Right atrium auricular region (tissue), 2 donors: ENCODE measurements around the gene TNRC6C. TPM values are rescaled to one million over a fixed set of nuclear protein-coding genes. Genes with fewer than 3 reads are reported as not detected.
A peak's percentile ranks its signal among the peaks of the same experiment; 100 is the strongest.
"Not testable (repeated sequence)": the region's sequence is repeated elsewhere in the genome, so short reads cannot be mapped to it uniquely, and the experiment has no call there.

Source experiments
- DNase-seq: peaks from one replicate; pipeline ENCODE4 v3.0.0-alpha.2; 2019; ENCODE audit warnings: low spot score
- H3K27ac ChIP-seq, 2 donors: fragments of 200-600 bp; sonication (generic); 1 replicate in 1 of 2; 2 replicates in 1 of 2; pipeline ENCODE4 v1.5.1; 2016 to 2019
- H3K27me3 ChIP-seq, 2 donors: fragments of 200-600 bp; sonication (generic); one replicate each; pipeline versions ENCODE4 v1.5.1 to v1.6.0; 2017 to 2019
- H3K36me3 ChIP-seq: fragments of 200-600 bp; sonication (generic); one replicate; pipeline ENCODE4 v1.5.1; 2016
- H3K4me1 ChIP-seq, 2 donors: fragments of 200-600 bp; sonication (generic); one replicate each; pipeline versions ENCODE4 v1.5.1 to v1.6.0; 2017 to 2019
- H3K4me3 ChIP-seq, 2 donors: fragments of 200-600 bp; sonication (generic); 1 replicate in 1 of 2; 2 replicates in 1 of 2; pipeline ENCODE4 v1.5.1; 2017 to 2019; ENCODE audit warnings: mild to moderate bottlenecking in 1 of 2, moderate library complexity in 1 of 2
- H3K9me3 ChIP-seq, 2 donors: fragments of 200-600 bp; sonication (generic); one replicate each; pipeline ENCODE4 v1.5.1; 2019
- total RNA-seq, 2 donors: library from RNA; depleted of rRNA; stranded (reverse); fragments of >200 nt; gene quantifications; one replicate each; pipeline ENCODE4 v1.1.0, GENCODE V29; 2016
- TF ChIP-seq, protein P1 (sequence below), 2 donors: fragments of 200-600 bp; sonication (generic); IDR thresholded peaks; one replicate each; pipeline ENCODE4 v1.5.1; 2019; ENCODE audit warnings: antibody characterized with exemption in 2 of 2

TNRC6C gene
- total RNA-seq, 2 donors from 2014 or later: 8.7 to 13.0 TPM

GRCh38 chr17:78062596-78062995 is 104.1 kb downstream of the TNRC6C start:
- H3K4me3 ChIP-seq: no peak overlapping the region
- no peaks in the 10 kb centered on the region for H3K9me3 ChIP-seq
- DNase-seq: no peak
- peaks cover 0 to 24% of the 10 kb centered on the region in 2 donors for H3K4me1 ChIP-seq
- peaks cover 6% of the 10 kb centered on the region for H3K36me3 ChIP-seq
- peak overlapping the region in 1 of 2 donors; percentile 3 for H3K27ac ChIP-seq
- no peaks in the 10 kb centered on the region for H3K27me3 ChIP-seq
- TF ChIP-seq, protein P1, sequence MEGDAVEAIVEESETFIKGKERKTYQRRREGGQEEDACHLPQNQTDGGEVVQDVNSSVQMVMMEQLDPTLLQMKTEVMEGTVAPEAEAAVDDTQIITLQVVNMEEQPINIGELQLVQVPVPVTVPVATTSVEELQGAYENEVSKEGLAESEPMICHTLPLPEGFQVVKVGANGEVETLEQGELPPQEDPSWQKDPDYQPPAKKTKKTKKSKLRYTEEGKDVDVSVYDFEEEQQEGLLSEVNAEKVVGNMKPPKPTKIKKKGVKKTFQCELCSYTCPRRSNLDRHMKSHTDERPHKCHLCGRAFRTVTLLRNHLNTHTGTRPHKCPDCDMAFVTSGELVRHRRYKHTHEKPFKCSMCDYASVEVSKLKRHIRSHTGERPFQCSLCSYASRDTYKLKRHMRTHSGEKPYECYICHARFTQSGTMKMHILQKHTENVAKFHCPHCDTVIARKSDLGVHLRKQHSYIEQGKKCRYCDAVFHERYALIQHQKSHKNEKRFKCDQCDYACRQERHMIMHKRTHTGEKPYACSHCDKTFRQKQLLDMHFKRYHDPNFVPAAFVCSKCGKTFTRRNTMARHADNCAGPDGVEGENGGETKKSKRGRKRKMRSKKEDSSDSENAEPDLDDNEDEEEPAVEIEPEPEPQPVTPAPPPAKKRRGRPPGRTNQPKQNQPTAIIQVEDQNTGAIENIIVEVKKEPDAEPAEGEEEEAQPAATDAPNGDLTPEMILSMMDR (IDR thresholded peaks at IDR 0.05): no peak

GRCh38 chr17:78063489-78063888 is 105.0 kb downstream of the TNRC6C start:
- H3K4me1 ChIP-seq: peaks cover 0 to 15% of the 10 kb centered on the region in 2 donors
- no peak overlapping the region for H3K4me3 ChIP-seq
- H3K36me3 ChIP-seq: peaks cover 15% of the 10 kb centered on the region
- no peak overlapping the region for H3K27ac ChIP-seq
- TF ChIP-seq, protein P1 (IDR thresholded peaks at IDR 0.05): no peak
- H3K27me3 ChIP-seq: no peaks in the 10 kb centered on the region
- no peak for DNase-seq
- H3K9me3 ChIP-seq: no peaks in the 10 kb centered on the region

GRCh38 chr17:78064708-78065107 is 106.2 kb downstream of the TNRC6C start:
- TF ChIP-seq, protein P1 (IDR thresholded peaks at IDR 0.05): no peak
- DNase-seq: no peak
- H3K4me3 ChIP-seq: no peak overlapping the region
- no peak overlapping the region for H3K27ac ChIP-seq
- H3K36me3 ChIP-seq: peaks cover 27% of the 10 kb centered on the region
- no peaks in the 10 kb centered on the region for H3K9me3 ChIP-seq
- H3K27me3 ChIP-seq: no peaks in the 10 kb centered on the region
- peaks cover 0 to 4% of the 10 kb centered on the region in 2 donors for H3K4me1 ChIP-seq

- not testable (repeated sequence) for H3K27ac ChIP-seq, H3K27me3 ChIP-seq, H3K4me3 ChIP-seq, H3K4me1 ChIP-seq, H3K9me3 ChIP-seq, DNase-seq
- H3K36me3 ChIP-seq: peaks cover 48% of the 10 kb centered on the region
Measured at GRCh38 chr17:78066976-78067375, 108.5 kb downstream of the TNRC6C start.

GRCh38 chr17:78069695-78070094 is 111.2 kb downstream of the TNRC6C start:
- Histone ChIP-seq H3K27me3 (no peaks in the 10 kb centered on the region), H3K9me3 (no peaks in the 10 kb centered on the region), H3K4me1 (no peaks in the 10 kb centered on the region), H3K27ac (no peak overlapping the region), H3K36me3 (peaks cover 75% of the 10 kb centered on the region), H3K4me3 (no peak overlapping the region)
- DNase-seq: no peak
- TF ChIP-seq, protein P1 (IDR thresholded peaks at IDR 0.05): no peak

DNA sequence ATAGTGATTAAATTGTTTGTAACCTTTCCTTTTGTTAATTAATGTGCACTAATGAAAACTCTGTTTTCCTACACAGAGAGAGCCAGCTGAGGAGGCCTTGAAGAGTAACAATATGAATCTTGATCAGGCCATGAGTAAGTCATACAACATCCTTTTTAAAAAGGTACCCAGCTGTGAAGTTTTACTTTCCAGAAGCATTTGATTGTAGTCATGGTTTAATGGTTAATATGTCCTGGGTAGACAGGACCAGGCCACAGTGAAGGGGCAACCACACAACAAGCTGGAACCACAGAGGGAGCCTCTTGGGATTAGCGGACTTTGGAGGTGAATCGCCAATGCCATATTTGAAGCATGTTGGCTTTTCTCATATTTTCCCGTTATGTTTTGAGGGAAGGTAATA is 114.5 kb downstream of the TNRC6C start:
- TF ChIP-seq, protein P1 (IDR thresholded peaks at IDR 0.05): no peak
- no peak overlapping the region for H3K4me3 ChIP-seq
- no peaks in the 10 kb centered on the region for H3K27me3 ChIP-seq
- no peak for DNase-seq
- H3K27ac ChIP-seq: no peak overlapping the region
- peaks cover 98% of the 10 kb centered on the region for H3K36me3 ChIP-seq
- H3K4me1 ChIP-seq: no peaks in the 10 kb centered on the region
- H3K9me3 ChIP-seq: no peaks in the 10 kb centered on the region
